GM12878 (cell line): ENCODE data around the gene MAGI1. TPM values are rescaled to one million over a fixed set of nuclear protein-coding genes. Genes with fewer than 3 reads are reported as not detected.

Experiments
- ATAC-seq: fragments of 200-7000 bp; cut with Tn5 transposase; 3 replicates; pipeline ENCODE4 v1.9.1; 2020; ENCODE audit warnings: mild to moderate bottlenecking, moderate library complexity
- BruUV-seq: library from RNA; stranded (reverse); fragments of 400-500 nt; replicated peaks from 2 replicates; lab custom pipeline; 2021; lab: Mats Ljungman, UMichigan
- CTCF ChIA-PET: fragments of 300-600 bp; sonication (Branson Sonifier 250); formaldehyde crosslinking; extraction: SDS; loops from one replicate; lab custom pipeline; 2021; ENCODE audit warnings: inconsistent platforms; lab: Yijun Ruan, JAX
- POLR2A ChIA-PET: fragments of 350-600 bp; formaldehyde crosslinking; extraction: SDS; loops from one replicate; lab custom pipeline; 2021; ENCODE audit warnings: inconsistent platforms; lab: Charles Lee
- RAD21 ChIA-PET: fragments of 300-600 bp; sonication (Branson Sonifier 250); formaldehyde crosslinking; loops from one replicate; lab custom pipeline; 2023; ENCODE audit warnings: antibody characterized with exemption; ENCODE audit not compliant: unreplicated experiment; lab: Charles Lee
- SMC1A ChIA-PET: fragments of 300-600 bp; sonication (Branson Sonifier 250); formaldehyde crosslinking; loops from one replicate; lab custom pipeline; 2023; ENCODE audit not compliant: unreplicated experiment, uncharacterized antibody; lab: Charles Lee
- DNase-seq: peaks from one replicate; pipeline ENCODE4 v3.0.0-alpha.2; 2011; ENCODE audit warnings: low read depth, low spot score
- FAIRE-seq: peaks from 3 replicates; lab custom pipeline; 2011; peaks lifted over from hg19 to GRCh38; lab: Jason Lieb, UNC
- H2AFZ ChIP-seq: 2 replicates; pipeline ENCODE4 v1.6.0; 2011; ENCODE audit warnings: low read depth, low read length, control low read depth; ENCODE audit not compliant: control insufficient read depth
- H3K27ac ChIP-seq: 2 replicates; pipeline ENCODE4 v1.5.1; 2011; ENCODE audit warnings: control low read depth; ENCODE audit not compliant: control insufficient read depth, insufficient read depth
- H3K27me3 ChIP-seq, 2 experiments: replicated peaks in 1 of 2; 2 replicates each; pipeline versions ENCODE4 v1.6.0 to v1.6.1; 2011; ENCODE audit warnings: low read length in 1 of 2; ENCODE audit not compliant: control insufficient read depth in 2 of 2, insufficient read depth in 2 of 2
- H3K36me3 ChIP-seq, 2 experiments: 2 replicates each; pipeline ENCODE4 v1.5.1; 2011; ENCODE audit warnings: low read length in 1 of 2; ENCODE audit not compliant: control insufficient read depth in 2 of 2, insufficient read depth in 2 of 2
- H3K4me1 ChIP-seq: 2 replicates; pipeline ENCODE4 v1.6.1; 2011; ENCODE audit warnings: mild to moderate bottlenecking, low read length, moderate library complexity, mixed read lengths; ENCODE audit not compliant: control insufficient read depth, insufficient read depth
- H3K4me2 ChIP-seq: 2 replicates; pipeline ENCODE4 v1.6.0; 2011; ENCODE audit warnings: control low read depth; ENCODE audit not compliant: control insufficient read depth, insufficient read depth
- H3K4me3 ChIP-seq: fragments of 200-600 bp; sonication (generic); 2 replicates; pipeline ENCODE4 v1.5.1; 2016
- H3K79me2 ChIP-seq: 2 replicates; pipeline ENCODE4 v1.6.0; 2011; ENCODE audit warnings: low read length; ENCODE audit not compliant: control insufficient read depth, insufficient read depth
- H3K9ac ChIP-seq: 2 replicates; pipeline ENCODE4 v1.8.0; 2011; ENCODE audit warnings: low read length, control low read depth, mixed read lengths; ENCODE audit not compliant: control insufficient read depth, insufficient read depth
- H3K9me3 ChIP-seq: replicated peaks from 3 replicates; pipeline ENCODE4 v1.5.1; 2011; ENCODE audit warnings: mild to moderate bottlenecking, low read length; ENCODE audit not compliant: control insufficient read depth, insufficient read depth
- H4K20me1 ChIP-seq: 2 replicates; pipeline ENCODE4 v1.6.0; 2011; ENCODE audit not compliant: control insufficient read depth, insufficient read depth
- WGBS: methylation state at CpG from one replicate; pipeline ENCODE4 v1.1.6; 2016; ENCODE audit warnings: low lambda C conversion rate; ENCODE audit not compliant: insufficient replicate concordance, insufficient coverage; ENCODE audit errors: missing lambda C conversion rate; 5-methylcytosine and 5-hydroxymethylcytosine counted together
- in situ Hi-C: fragments of 300-500 bp; cut with MboI; formaldehyde crosslinking; loops from 9 replicates; pipeline ENCODE4 v1.14.3; 2018; ENCODE audit warnings: mixed read lengths
- intact Hi-C: fragments of 100-400 bp; cut with micrococcal nuclease; formaldehyde crosslinking; loops from one replicate; pipeline ENCODE4 v1.14.2; 2022; ENCODE audit not compliant: unreplicated experiment
- polyA plus RNA-seq, 11 experiments: library from polyadenylated mRNA; depleted of rRNA in 4 of 11; unstranded in 6 of 11; stranded (reverse) in 5 of 11; fragments of >200 nt; fragmentation: Nextera tagmentation in 4 of 11; fragmentation: Illumina TruSeq in 1 of 11; extraction: Ambion mirVana in 4 of 11; extraction: Trizol in 1 of 11; gene quantifications; 1 replicate in 1 of 11; 2 replicates in 10 of 11; pipeline versions ENCODE4 v1.2.1 to v1.2.3, GENCODE V29; 2011 to 2016; ENCODE audit warnings: inconsistent platforms in 2 of 11, missing spikeins in 2 of 11, low read depth in 1 of 11
- total RNA-seq, 4 experiments: library from RNA; depleted of rRNA in 3 of 4; stranded (reverse); fragments of >200 nt in 3 of 4; fragmentation: Illumina TruSeq in 1 of 4; extraction: Trizol in 1 of 4; gene quantifications; 2 replicates each; pipeline versions ENCODE4 v1.2.1 to v1.2.3, GENCODE V29; 2013 to 2021
- TF ChIP-seq, protein P1 (sequence below): fragments of 450-650 bp; IDR thresholded peaks from 2 replicates; pipeline ENCODE4 v1.6.1; 2016; ENCODE audit warnings: mild to moderate bottlenecking, moderate library complexity, borderline replicate concordance

Gene MAGI1
- total and polyA plus RNA-seq, 10 of the 15 experiments (the other 5 are each of a cell fraction or from before 2014, with no cell fraction given), result 0.02 to 3.3 (median 0.29) TPM; not detected in 1

DNA sequence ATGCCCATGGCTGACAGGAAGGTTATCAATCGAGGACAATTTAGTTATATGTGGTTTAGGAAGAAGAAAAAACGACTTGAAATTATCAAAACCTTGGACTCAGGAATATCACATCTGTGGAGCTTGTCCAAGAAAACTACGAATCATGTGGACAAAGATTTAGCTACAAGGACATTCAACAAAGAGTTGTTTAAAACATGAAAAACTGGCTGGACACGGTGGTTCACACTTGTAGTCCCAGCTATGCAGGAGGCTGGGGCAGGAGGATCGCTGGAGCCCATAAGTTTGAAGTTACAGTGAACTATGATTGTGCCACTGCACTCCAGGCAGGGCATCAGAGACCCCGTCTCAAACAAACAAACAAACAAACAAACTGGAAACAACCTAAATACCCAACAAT is 142.4 kb downstream of the MAGI1 start:
- intact Hi-C loops, result no loop called here
- no TSS peak for BruUV-seq
- no peaks in the 10 kb centered on the region for H4K20me1 ChIP-seq
- no peak for FAIRE-seq
- RAD21 ChIA-PET, result no interaction called here
- no peak overlapping the region for H3K4me3 ChIP-seq
- TF ChIP-seq, protein P1, sequence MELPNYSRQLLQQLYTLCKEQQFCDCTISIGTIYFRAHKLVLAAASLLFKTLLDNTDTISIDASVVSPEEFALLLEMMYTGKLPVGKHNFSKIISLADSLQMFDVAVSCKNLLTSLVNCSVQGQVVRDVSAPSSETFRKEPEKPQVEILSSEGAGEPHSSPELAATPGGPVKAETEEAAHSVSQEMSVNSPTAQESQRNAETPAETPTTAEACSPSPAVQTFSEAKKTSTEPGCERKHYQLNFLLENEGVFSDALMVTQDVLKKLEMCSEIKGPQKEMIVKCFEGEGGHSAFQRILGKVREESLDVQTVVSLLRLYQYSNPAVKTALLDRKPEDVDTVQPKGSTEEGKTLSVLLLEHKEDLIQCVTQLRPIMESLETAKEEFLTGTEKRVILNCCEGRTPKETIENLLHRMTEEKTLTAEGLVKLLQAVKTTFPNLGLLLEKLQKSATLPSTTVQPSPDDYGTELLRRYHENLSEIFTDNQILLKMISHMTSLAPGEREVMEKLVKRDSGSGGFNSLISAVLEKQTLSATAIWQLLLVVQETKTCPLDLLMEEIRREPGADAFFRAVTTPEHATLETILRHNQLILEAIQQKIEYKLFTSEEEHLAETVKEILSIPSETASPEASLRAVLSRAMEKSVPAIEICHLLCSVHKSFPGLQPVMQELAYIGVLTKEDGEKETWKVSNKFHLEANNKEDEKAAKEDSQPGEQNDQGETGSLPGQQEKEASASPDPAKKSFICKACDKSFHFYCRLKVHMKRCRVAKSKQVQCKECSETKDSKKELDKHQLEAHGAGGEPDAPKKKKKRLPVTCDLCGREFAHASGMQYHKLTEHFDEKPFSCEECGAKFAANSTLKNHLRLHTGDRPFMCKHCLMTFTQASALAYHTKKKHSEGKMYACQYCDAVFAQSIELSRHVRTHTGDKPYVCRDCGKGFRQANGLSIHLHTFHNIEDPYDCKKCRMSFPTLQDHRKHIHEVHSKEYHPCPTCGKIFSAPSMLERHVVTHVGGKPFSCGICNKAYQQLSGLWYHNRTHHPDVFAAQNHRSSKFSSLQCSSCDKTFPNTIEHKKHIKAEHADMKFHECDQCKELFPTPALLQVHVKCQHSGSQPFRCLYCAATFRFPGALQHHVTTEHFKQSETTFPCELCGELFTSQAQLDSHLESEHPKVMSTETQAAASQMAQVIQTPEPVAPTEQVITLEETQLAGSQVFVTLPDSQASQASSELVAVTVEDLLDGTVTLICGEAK, result no peak
- H2AFZ ChIP-seq, result no peak overlapping the region
- no peaks in the 10 kb centered on the region for H3K27me3 ChIP-seq
- H3K27ac ChIP-seq, result no peak overlapping the region
- no peak for ATAC-seq
- 10% methylated on average over 6 of the region's 6 CpGs for WGBS
- H3K9me3 ChIP-seq, result no peaks in the 10 kb centered on the region
- H3K4me2 ChIP-seq, result no peak overlapping the region
- CTCF ChIA-PET, result no interaction called here
- POLR2A ChIA-PET, result interaction anchor here (0.5 kb wide), 1 partner anchor 25 kb away, joined by 3 read pairs; no protein-coding TSS in a partner anchor
- H3K4me1 ChIP-seq, result no peaks in the 10 kb centered on the region
- H3K9ac ChIP-seq, result no peak overlapping the region
- no peaks in the 10 kb centered on the region for H3K79me2 ChIP-seq
- DNase-seq, result no peak
- H3K36me3 ChIP-seq, result no peaks in the 10 kb centered on the region
- SMC1A ChIA-PET, result interaction anchor here (0.6 to 1.0 kb wide), 3 partner anchors 8 to 62 kb away, joined by 3 read pairs; no protein-coding TSS in a partner anchor
- in situ Hi-C loops, result no loop called here
